Measurements from ENCODE around the gene GOLGA1. TPM values are rescaled to one million over a fixed set of nuclear protein-coding genes. Genes with fewer than 3 reads are reported as not detected.
"Not testable (repeated sequence)": the region's sequence is repeated elsewhere in the genome, so short reads cannot be mapped to it uniquely, and the experiment has no call there.

GOLGA1 gene
- polyA plus RNA-seq = 1 to 10 TPM; 5.9 to 6.5 TPM

- no peaks in the 10 kb centered on the region for H3K27me3 ChIP-seq (ENCODE audit: control insufficient read depth in 1 of 2, insufficient read depth in 2 of 2, low read length in 2 of 2)
- peak within 1 kb of the TSS; percentile 96 to 98 for H3K27ac ChIP-seq (ENCODE audit: low read depth in 2 of 2, low read length in 1 of 2)
- H3K9me3 ChIP-seq (ENCODE audit: control insufficient read depth in 2 of 2, insufficient read depth in 1 of 2, low read depth in 1 of 2, low read length in 1 of 2) = no peaks in the 10 kb centered on the region
- H3K4me1 ChIP-seq (ENCODE audit: control insufficient read depth in 2 of 2, insufficient read depth in 2 of 2, low read length in 1 of 2) = no peaks in the 10 kb centered on the region
- peaks cover 3% of the 10 kb centered on the region in 2 donors for H3K36me3 ChIP-seq (ENCODE audit: control insufficient read depth in 2 of 2, insufficient read depth in 2 of 2, low read length in 1 of 2)
- 0 to 1% methylated on average over 70 of the region's 70 CpGs for WGBS, 2 donors
- H3K4me3 ChIP-seq (ENCODE audit: low read depth in 1 of 2, low read length in 2 of 2) = peak within 1 kb of the TSS; percentile 81 to 90
Observed at GRCh38 chr9:124940894-124941678, at the start of gene GOLGA1. GOLGA1 (minus strand) TSS chr9:124941083; CDS start chr9:124938711, 2,372 bp downstream.

DNA sequence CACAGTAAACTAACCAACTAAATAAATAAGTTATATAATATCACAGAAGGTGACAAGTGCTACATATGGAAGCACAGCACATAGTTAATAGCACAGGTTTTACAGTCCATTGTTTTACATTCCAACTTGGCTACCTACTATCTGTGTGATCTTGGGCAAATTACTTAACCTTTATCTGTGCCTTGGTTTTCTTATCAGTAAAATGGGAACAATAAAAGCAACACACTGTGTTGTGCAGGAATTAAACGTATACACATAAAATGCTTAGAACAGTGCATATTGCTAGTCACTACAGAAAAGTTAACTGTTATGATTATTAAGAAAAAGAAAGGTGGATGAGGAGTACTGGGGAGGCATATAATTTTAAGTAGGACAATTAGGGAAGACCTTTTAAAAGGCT, 42.8 kb upstream of the GOLGA1 start:
- H3K9me3 ChIP-seq (ENCODE audit: control insufficient read depth in 2 of 2, insufficient read depth in 1 of 2, low read depth in 1 of 2, low read length in 1 of 2) = no peaks in the 10 kb centered on the region
- WGBS, 2 donors = 95 to 96% methylated on average over 1 of the region's 1 CpG
- no peaks in the 10 kb centered on the region for H3K4me1 ChIP-seq (ENCODE audit: control insufficient read depth in 2 of 2, insufficient read depth in 2 of 2, low read length in 1 of 2)
- H3K27ac ChIP-seq (ENCODE audit: low read depth in 2 of 2, low read length in 1 of 2) = no peak overlapping the region
- H3K4me3 ChIP-seq (ENCODE audit: low read depth in 1 of 2, low read length in 2 of 2) = no peak overlapping the region
- peaks cover 0 to 3% of the 10 kb centered on the region in 2 donors for H3K36me3 ChIP-seq (ENCODE audit: control insufficient read depth in 2 of 2, insufficient read depth in 2 of 2, low read length in 1 of 2)
- no peaks in the 10 kb centered on the region for H3K27me3 ChIP-seq (ENCODE audit: control insufficient read depth in 1 of 2, insufficient read depth in 2 of 2, low read length in 2 of 2)

GRCh38 chr9:124980431-124980830, 39.5 kb upstream of the GOLGA1 start:
- H3K27ac ChIP-seq (ENCODE audit: low read depth in 2 of 2, low read length in 1 of 2) = no peak overlapping the region
- 89 to 91% methylated on average over 4 of the region's 4 CpGs for WGBS, 2 donors
- H3K4me3 ChIP-seq (ENCODE audit: low read depth in 1 of 2, low read length in 2 of 2) = no peak overlapping the region
- no peaks in the 10 kb centered on the region for H3K9me3 ChIP-seq (ENCODE audit: control insufficient read depth in 2 of 2, insufficient read depth in 1 of 2, low read depth in 1 of 2, low read length in 1 of 2)
- H3K27me3 ChIP-seq (ENCODE audit: control insufficient read depth in 1 of 2, insufficient read depth in 2 of 2, low read length in 2 of 2) = no peaks in the 10 kb centered on the region
- H3K36me3 ChIP-seq (ENCODE audit: control insufficient read depth in 2 of 2, insufficient read depth in 2 of 2, low read length in 1 of 2) = peaks cover 0 to 3% of the 10 kb centered on the region in 2 donors
- no peaks in the 10 kb centered on the region for H3K4me1 ChIP-seq (ENCODE audit: control insufficient read depth in 2 of 2, insufficient read depth in 2 of 2, low read length in 1 of 2)

DNA sequence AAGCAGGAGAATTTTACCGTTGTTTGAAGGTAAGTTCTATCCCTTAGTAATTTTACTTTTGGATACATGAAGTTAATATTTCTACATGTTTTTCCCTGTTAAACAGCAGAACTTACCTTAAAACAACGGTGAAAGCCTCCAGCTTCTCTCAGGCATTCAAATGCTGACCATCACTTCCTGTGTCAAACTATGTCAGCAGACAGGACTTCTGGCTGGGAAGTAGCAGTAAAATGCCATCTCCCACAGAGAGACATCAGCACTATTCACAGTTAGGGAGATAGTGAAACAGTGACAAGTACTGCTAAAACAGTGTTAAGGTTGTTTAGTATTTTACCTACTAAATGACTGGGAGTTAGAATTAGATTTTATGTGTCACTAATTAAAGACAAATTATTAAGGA, 34.2 kb upstream of the GOLGA1 start:
- H3K36me3 ChIP-seq (ENCODE audit: control insufficient read depth in 2 of 2, insufficient read depth in 2 of 2, low read length in 1 of 2) = peaks cover 0 to 2% of the 10 kb centered on the region in 2 donors
- no peak overlapping the region for H3K4me3 ChIP-seq (ENCODE audit: low read depth in 1 of 2, low read length in 2 of 2)
- no peak overlapping the region for H3K27ac ChIP-seq (ENCODE audit: low read depth in 2 of 2, low read length in 1 of 2)
- H3K9me3 ChIP-seq (ENCODE audit: control insufficient read depth in 2 of 2, insufficient read depth in 1 of 2, low read depth in 1 of 2, low read length in 1 of 2) = no peaks in the 10 kb centered on the region
- H3K4me1 ChIP-seq (ENCODE audit: control insufficient read depth in 2 of 2, insufficient read depth in 2 of 2, low read length in 1 of 2) = no peaks in the 10 kb centered on the region
- no peaks in the 10 kb centered on the region for H3K27me3 ChIP-seq (ENCODE audit: control insufficient read depth in 1 of 2, insufficient read depth in 2 of 2, low read length in 2 of 2)
- 56 to 62% methylated on average over 2 of the region's 2 CpGs for WGBS, 2 donors

GRCh38 chr9:124973807-124974206, 32.9 kb upstream of the GOLGA1 start:
- Histone ChIP-seq H3K4me3 (ENCODE audit: low read depth in 1 of 2, low read length in 2 of 2) (no peak overlapping the region), H3K27me3 (ENCODE audit: control insufficient read depth in 1 of 2, insufficient read depth in 2 of 2, low read length in 2 of 2) (no peaks in the 10 kb centered on the region), H3K9me3 (ENCODE audit: control insufficient read depth in 2 of 2, insufficient read depth in 1 of 2, low read depth in 1 of 2, low read length in 1 of 2) (no peaks in the 10 kb centered on the region), H3K27ac (ENCODE audit: low read depth in 2 of 2, low read length in 1 of 2) (no peak overlapping the region), H3K36me3 (ENCODE audit: control insufficient read depth in 2 of 2, insufficient read depth in 2 of 2, low read length in 1 of 2) (peaks cover 0 to 2% of the 10 kb centered on the region in 2 donors), H3K4me1 (ENCODE audit: control insufficient read depth in 2 of 2, insufficient read depth in 2 of 2, low read length in 1 of 2) (no peaks in the 10 kb centered on the region)
- WGBS, 2 donors = 93 to 97% methylated on average over 6 of the region's 6 CpGs

GRCh38 chr9:124972241-124972770, 31.4 kb upstream of the GOLGA1 start:
- no peak overlapping the region for H3K27ac ChIP-seq (ENCODE audit: low read depth in 2 of 2, low read length in 1 of 2)
- H3K4me1 ChIP-seq (ENCODE audit: control insufficient read depth in 2 of 2, insufficient read depth in 2 of 2, low read length in 1 of 2) = no peaks in the 10 kb centered on the region
- WGBS, 2 donors = 81 to 89% methylated on average over 2 of the region's 2 CpGs
- H3K4me3 ChIP-seq (ENCODE audit: low read depth in 1 of 2, low read length in 2 of 2) = no peak overlapping the region
- H3K36me3 ChIP-seq (ENCODE audit: control insufficient read depth in 2 of 2, insufficient read depth in 2 of 2, low read length in 1 of 2) = peaks cover 0 to 2% of the 10 kb centered on the region in 2 donors
- no peaks in the 10 kb centered on the region for H3K9me3 ChIP-seq (ENCODE audit: control insufficient read depth in 2 of 2, insufficient read depth in 1 of 2, low read depth in 1 of 2, low read length in 1 of 2)
- H3K27me3 ChIP-seq (ENCODE audit: control insufficient read depth in 1 of 2, insufficient read depth in 2 of 2, low read length in 2 of 2) = no peaks in the 10 kb centered on the region

DNA sequence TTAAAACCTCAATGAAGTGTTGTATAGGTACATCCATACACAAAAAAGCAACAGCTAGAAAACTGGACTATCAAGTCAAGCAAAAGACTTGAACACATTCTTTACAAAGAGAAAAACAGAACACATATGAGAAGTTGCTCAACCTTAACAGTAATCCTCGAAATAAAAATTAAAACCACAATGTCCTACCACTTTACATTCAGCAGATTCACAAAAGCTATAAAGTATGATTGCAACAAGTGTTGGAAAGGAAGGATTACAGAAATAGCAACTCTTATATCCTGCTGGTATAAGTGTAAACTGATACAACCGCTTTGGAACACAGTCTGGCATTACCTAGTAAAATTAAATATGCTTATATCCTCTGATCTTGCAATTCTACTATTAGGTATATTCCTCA, 28.5 kb upstream of the GOLGA1 start:
- Histone ChIP-seq H3K27me3 (ENCODE audit: control insufficient read depth in 1 of 2, insufficient read depth in 2 of 2, low read length in 2 of 2) (no peaks in the 10 kb centered on the region), H3K4me1 (ENCODE audit: control insufficient read depth in 2 of 2, insufficient read depth in 2 of 2, low read length in 1 of 2) (no peaks in the 10 kb centered on the region), H3K4me3 (ENCODE audit: low read depth in 1 of 2, low read length in 2 of 2) (no peak overlapping the region), H3K9me3 (ENCODE audit: control insufficient read depth in 2 of 2, insufficient read depth in 1 of 2, low read depth in 1 of 2, low read length in 1 of 2) (no peaks in the 10 kb centered on the region), H3K36me3 (ENCODE audit: control insufficient read depth in 2 of 2, insufficient read depth in 2 of 2, low read length in 1 of 2) (peaks cover 0 to 2% of the 10 kb centered on the region in 2 donors), H3K27ac (ENCODE audit: low read depth in 2 of 2, low read length in 1 of 2) (no peak overlapping the region)
- WGBS, 2 donors = 79 to 86% methylated on average over 2 of the region's 2 CpGs

GRCh38 chr9:124968238-124968637, 27.4 kb upstream of the GOLGA1 start:
- Histone ChIP-seq H3K36me3 (ENCODE audit: control insufficient read depth in 2 of 2, insufficient read depth in 2 of 2, low read length in 1 of 2) (no peaks in the 10 kb centered on the region), H3K27ac (ENCODE audit: low read depth in 2 of 2, low read length in 1 of 2) (no peak overlapping the region), H3K4me3 (ENCODE audit: low read depth in 1 of 2, low read length in 2 of 2) (no peak overlapping the region), H3K4me1 (ENCODE audit: control insufficient read depth in 2 of 2, insufficient read depth in 2 of 2, low read length in 1 of 2) (no peaks in the 10 kb centered on the region), H3K9me3 (ENCODE audit: control insufficient read depth in 2 of 2, insufficient read depth in 1 of 2, low read depth in 1 of 2, low read length in 1 of 2) (no peaks in the 10 kb centered on the region), H3K27me3 (ENCODE audit: control insufficient read depth in 1 of 2, insufficient read depth in 2 of 2, low read length in 2 of 2) (no peaks in the 10 kb centered on the region)
- WGBS, 2 donors = 92 to 96% methylated on average over 9 of the region's 9 CpGs

- not testable (repeated sequence) for H3K4me1 ChIP-seq (ENCODE audit: control insufficient read depth in 2 of 2, insufficient read depth in 2 of 2, low read length in 1 of 2); H3K9me3 ChIP-seq (ENCODE audit: control insufficient read depth in 2 of 2, insufficient read depth in 1 of 2, low read depth in 1 of 2, low read length in 1 of 2); H3K27ac ChIP-seq (ENCODE audit: low read depth in 2 of 2, low read length in 1 of 2); H3K27me3 ChIP-seq (ENCODE audit: control insufficient read depth in 1 of 2, insufficient read depth in 2 of 2, low read length in 2 of 2); H3K36me3 ChIP-seq (ENCODE audit: control insufficient read depth in 2 of 2, insufficient read depth in 2 of 2, low read length in 1 of 2); H3K4me3 ChIP-seq (ENCODE audit: low read depth in 1 of 2, low read length in 2 of 2)
- WGBS, 2 donors = 73 to 76% methylated on average over 5 of the region's 5 CpGs
Observed at GRCh38 chr9:124965775-124966568, 25.1 kb upstream of the GOLGA1 start.
